Measurements from ENCODE around the gene HOXD10.

GRCh38 chr2:176123411-176124109 lies 7.0 kb downstream of the HOXD10 start:
- TF ChIP-seq CREB1 (IDR thresholded peaks at IDR 0.05; ENCODE audit: low read depth) (no peak), CEBPB (IDR thresholded peaks at IDR 0.05) (no peak), EP300 (IDR thresholded peaks at IDR 0.05; ENCODE audit: borderline replicate concordance) (no peak), MAX (IDR thresholded peaks at IDR 0.05) (no peak), REST (IDR thresholded peaks at IDR 0.05; ENCODE audit: low read depth) (no peak), RAD21 (IDR thresholded peaks at IDR 0.05; ENCODE audit: low read depth) (no peak), YY1 (IDR thresholded peaks at IDR 0.05; ENCODE audit: low read depth) (no peak), EGR1 (IDR thresholded peaks at IDR 0.05) (no peak), TAF1 (IDR thresholded peaks at IDR 0.05; ENCODE audit: low read depth) (no peak), TCF12 (IDR thresholded peaks at IDR 0.05; ENCODE audit: low read depth) (no peak), NFIC (IDR thresholded peaks at IDR 0.05) (no peak), USF1 (IDR thresholded peaks at IDR 0.05) (no peak)
